A549 (cell line): ENCODE results near the gene SEMA3C. TPM values are rescaled to one million over a fixed set of nuclear protein-coding genes. Genes with fewer than 3 reads are reported as not detected.
A peak's percentile ranks its signal among the peaks of the same experiment; 100 is the strongest.

Source experiments
- ATAC-seq, 2 experiments: fragments of 200-7000 bp in 1 of 2; fragments of >200 bp in 1 of 2; cut with Nextera tagmentation in 1 of 2; cut with Tn5 transposase in 1 of 2; 3 replicates each; pipeline versions ENCODE4 v1.8.0 to v1.9.1; 2018 to 2020; ENCODE audit warnings: mild to moderate bottlenecking in 1 of 2, moderate library complexity in 1 of 2
- CTCF ChIA-PET: fragments of 300-600 bp; sonication (Branson Sonifier 250); formaldehyde crosslinking; extraction: SDS; loops from one replicate; lab custom pipeline; 2021; ENCODE audit warnings: antibody characterized with exemption, inconsistent platforms; lab: Yijun Ruan, JAX
- POLR2A ChIA-PET: fragments of 350-600 bp; formaldehyde crosslinking; extraction: SDS; loops from one replicate; lab custom pipeline; 2021; ENCODE audit warnings: antibody characterized with exemption, inconsistent platforms; lab: Yijun Ruan, JAX
- DNase-seq, 2 experiments: peaks; one replicate each; pipeline versions ENCODE4 v3.0.0 to v3.0.0-alpha.2; 2011 to 2016; ENCODE audit warnings: low read depth in 1 of 2, low spot score in 1 of 2
- FAIRE-seq: peaks from 2 replicates; lab custom pipeline; 2011; peaks lifted over from hg19 to GRCh38; lab: Jason Lieb, UNC
- H3K27ac ChIP-seq, 2 experiments: fragments of >200 bp; sonication (Bioruptor Twin); formaldehyde crosslinking; 3 replicates each; pipeline ENCODE4 v1.5.1; 2016 to 2017
- H3K4me1 ChIP-seq: fragments of >200 bp; sonication (Bioruptor Twin); formaldehyde crosslinking; 3 replicates; pipeline ENCODE4 v1.6.1; 2016
- H3K4me2 ChIP-seq: fragments of >200 bp; sonication (Bioruptor Twin); formaldehyde crosslinking; 3 replicates; pipeline ENCODE4 v1.6.1; 2016
- H3K4me3 ChIP-seq: fragments of >200 bp; sonication (Bioruptor Twin); formaldehyde crosslinking; 3 replicates; pipeline ENCODE4 v1.5.1; 2016
- H3K9me3 ChIP-seq: fragments of >200 bp; sonication (Bioruptor Twin); formaldehyde crosslinking; 3 replicates; pipeline ENCODE4 v1.6.1; 2016
- BCL3 ChIP-seq: fragments of >200 bp; sonication (Bioruptor Twin); formaldehyde crosslinking; IDR thresholded peaks from 3 replicates; pipeline ENCODE4 v1.6.1; 2016
- CBX8 ChIP-seq: fragments of 200-600 bp; sonication (generic); IDR thresholded peaks from 2 replicates; pipeline ENCODE4 v1.6.1; 2016
- CEBPB ChIP-seq, 2 experiments: fragments of >200 bp in 1 of 2; sonication (Bioruptor Twin) in 1 of 2; formaldehyde crosslinking in 1 of 2; IDR thresholded peaks; 2 replicates each; pipeline ENCODE4 v1.6.1; 2012 to 2016
- CHD2 ChIP-seq: fragments of 150-350 bp; IDR thresholded peaks from 2 replicates; pipeline ENCODE4 v1.6.1; 2014; ENCODE audit warnings: low read length; ENCODE audit not compliant: partially characterized antibody
- EP300 ChIP-seq, 2 experiments: fragments of >200 bp; sonication (Bioruptor Twin); formaldehyde crosslinking; IDR thresholded peaks; 2 replicates in 1 of 2; 3 replicates in 1 of 2; pipeline ENCODE4 v1.6.1; 2016 to 2017
- ESRRA ChIP-seq: fragments of 150-350 bp; IDR thresholded peaks from 2 replicates; pipeline ENCODE4 v1.6.1; 2014; ENCODE audit warnings: mild to moderate bottlenecking, low read length, borderline replicate concordance
- FOSL2 ChIP-seq, 2 experiments: fragments of 450-650 bp in 1 of 2; fragments of >200 bp in 1 of 2; sonication (Bioruptor Twin) in 1 of 2; formaldehyde crosslinking; IDR thresholded peaks; 2 replicates each; pipeline versions ENCODE4 v1.5.0 to v1.6.1; 2016 to 2020; ENCODE audit warnings: mild to moderate bottlenecking in 1 of 2, moderate library complexity in 1 of 2
- FOXS1 ChIP-seq: fragments of 250-450 bp; sonication (Bioruptor Pico); IDR thresholded peaks from 2 replicates; pipeline ENCODE4 v1.5.0; 2020; ENCODE audit warnings: mild to moderate bottlenecking, moderate library complexity
- HEYL ChIP-seq: fragments of 250-450 bp; sonication (Bioruptor Pico); IDR thresholded peaks from 2 replicates; pipeline ENCODE4 v1.8.0; 2021; ENCODE audit warnings: mild to moderate bottlenecking, moderate library complexity
- HOXB5 ChIP-seq: fragments of 250-450 bp; sonication (Bioruptor Pico); IDR thresholded peaks from 2 replicates; pipeline ENCODE4 v1.5.0; 2020; ENCODE audit warnings: mild to moderate bottlenecking, moderate library complexity
- JUN ChIP-seq, 2 experiments: fragments of >200 bp; sonication (Bioruptor Twin); formaldehyde crosslinking; IDR thresholded peaks; 2 replicates in 1 of 2; 3 replicates in 1 of 2; pipeline ENCODE4 v1.6.1; 2016 to 2017
- JUNB ChIP-seq: fragments of >200 bp; sonication (Bioruptor Twin); formaldehyde crosslinking; IDR thresholded peaks from 2 replicates; pipeline ENCODE4 v1.6.1; 2016
- KDM5A ChIP-seq: fragments of 200-600 bp; sonication (generic); IDR thresholded peaks from 2 replicates; pipeline ENCODE4 v1.6.1; 2016; ENCODE audit warnings: antibody characterized with exemption, mild to moderate bottlenecking
- MAX ChIP-seq: IDR thresholded peaks from 2 replicates; pipeline ENCODE4 v1.6.1; 2012
- MAZ ChIP-seq: fragments of 150-350 bp; IDR thresholded peaks from 2 replicates; pipeline ENCODE4 v1.6.1; 2014; ENCODE audit warnings: antibody characterized with exemption, low read depth, low read length, borderline replicate concordance
- MYC ChIP-seq: IDR thresholded peaks from 2 replicates; pipeline ENCODE4 v1.6.1; 2012; ENCODE audit warnings: mild to moderate bottlenecking, inconsistent platforms, low read length, improper control_type of control experiment, borderline replicate concordance
- NR3C1 ChIP-seq: fragments of >200 bp; sonication (Bioruptor Twin); formaldehyde crosslinking; IDR thresholded peaks from 3 replicates; pipeline ENCODE4 v1.6.1; 2017
- PBX3 ChIP-seq: IDR thresholded peaks from 2 replicates; pipeline ENCODE4 v1.6.1; 2012
- POLR2A ChIP-seq: IDR thresholded peaks from 2 replicates; pipeline ENCODE4 v1.6.1; 2012; ENCODE audit warnings: mild to moderate bottlenecking, low read length
- RAD21 ChIP-seq, 2 experiments: fragments of >200 bp in 1 of 2; sonication (Bioruptor Twin) in 1 of 2; formaldehyde crosslinking in 1 of 2; IDR thresholded peaks in 1 of 2; conservative IDR thresholded peaks in 1 of 2; 2 replicates in 1 of 2; 3 replicates in 1 of 2; pipeline ENCODE4 v1.6.1; 2012 to 2018; ENCODE audit warnings: inconsistent platforms in 1 of 2
- SMC3 ChIP-seq: fragments of >200 bp; sonication (Bioruptor Twin); formaldehyde crosslinking; IDR thresholded peaks from 3 replicates; pipeline ENCODE4 v1.6.1; 2018; ENCODE audit warnings: inconsistent platforms
- SREBF2 ChIP-seq: fragments of 450-650 bp; IDR thresholded peaks from 2 replicates; pipeline ENCODE4 v1.6.1; 2014; ENCODE audit warnings: mild to moderate bottlenecking, moderate library complexity
- WGBS: methylation state at CpG from one replicate; pipeline ENCODE4 v1.1.6; 2017; ENCODE audit errors: missing lambda C conversion rate; 5-methylcytosine and 5-hydroxymethylcytosine counted together
- polyA minus RNA-seq: library from RNA; depleted of rRNA, polyadenylated mRNA; stranded (reverse); fragments of >200 nt; gene quantifications from 2 replicates; pipeline ENCODE4 v1.2.3, GENCODE V29; 2011; rRNA and poly(A)+ RNA removed
- polyA plus RNA-seq, 4 experiments: library from polyadenylated mRNA; depleted of rRNA in 3 of 4; stranded (reverse); fragments of >200 nt; fragmentation: RNase III in 1 of 4; extraction: RNeasy Plus Mini Kit Qiagen cat#74134 plus additional on column Dnase treatment in 1 of 4; gene quantifications; 2 replicates in 3 of 4; 3 replicates in 1 of 4; pipeline ENCODE4 v1.2.3, GENCODE V29; 2011 to 2017
- TF ChIP-seq, protein P1 (sequence below): IDR thresholded peaks from 2 replicates; pipeline ENCODE4 v1.6.1; 2012; ENCODE audit warnings: low read depth, borderline replicate concordance

The SEMA3C gene
- polyA plus RNA-seq (2011; rRNA removed) (208 and 212 TPM in 2 replicates), polyA plus RNA-seq (2017; fragmentation: RNase III; extraction: RNeasy Plus Mini Kit Qiagen cat#74134 plus additional on column Dnase treatment) (78.1 to 79.2 TPM (median 78.2 TPM) in 3 replicates), polyA minus RNA-seq (300 and 317 TPM in 2 replicates)
- 38.1 and 39.8 TPM in 2 replicates for polyA plus RNA-seq (2012; cell fraction: cytosol; rRNA removed)
- 42.9 and 51.9 TPM in 2 replicates for polyA plus RNA-seq (2012; cell fraction: nucleus; rRNA removed)

DNA sequence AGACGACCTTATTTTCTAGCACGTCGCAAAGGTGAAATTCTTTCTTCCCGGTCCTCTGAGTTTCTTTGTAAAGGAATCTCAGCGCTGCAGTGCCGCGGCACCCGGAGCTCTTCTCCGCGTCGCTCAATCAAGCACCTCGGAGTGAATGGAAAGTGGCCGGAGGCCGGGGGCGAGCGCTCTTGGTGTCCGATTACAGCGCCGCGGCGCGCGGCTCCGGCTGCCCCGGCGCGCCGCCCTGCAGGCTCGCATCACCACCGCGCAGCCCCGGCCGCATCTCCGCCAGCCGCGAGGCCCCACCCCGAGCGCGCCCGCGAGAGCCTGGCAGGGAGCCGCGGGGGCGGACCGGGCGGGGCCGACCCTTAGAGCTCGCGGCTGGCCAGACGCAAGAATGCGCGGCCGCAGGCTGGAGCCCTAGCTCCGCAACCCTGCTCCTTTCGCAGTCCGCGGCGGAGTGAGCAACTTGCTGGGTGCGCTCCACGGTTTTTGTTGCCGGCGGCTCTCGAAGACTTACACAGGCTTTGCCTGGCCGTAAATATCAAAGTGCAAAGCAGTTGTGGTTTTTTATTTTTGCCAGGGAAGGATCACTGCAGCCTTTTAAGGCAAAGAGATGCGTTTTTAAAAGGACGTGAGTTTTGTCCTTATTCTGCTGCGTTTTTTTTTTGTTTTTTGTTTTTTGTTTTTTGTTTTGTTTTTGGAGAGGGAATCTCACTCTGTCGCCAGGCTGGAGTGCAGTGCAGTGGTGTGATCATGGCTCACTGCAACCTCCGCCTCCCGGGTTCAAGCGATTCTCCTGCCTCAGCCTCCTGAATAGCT is at the start of gene SEMA3C:
SEMA3C (minus strand) TSS at position 143 of the 813 bp plus-strand sequence. CDS start 2,270 bp downstream, outside the sequence.
- 2% methylated on average over 48 of the region's 71 CpGs for WGBS
- peak; percentile 94 to 95 for ATAC-seq
- Histone ChIP-seq H3K9me3 (peaks cover 9% of the 10 kb centered on the region; the same call in 1 of the 3 replicates), H3K4me2 (peak within 1 kb of the TSS; percentile 81), H3K4me3 (peak within 1 kb of the TSS; percentile 84), H3K27ac (peak within 1 kb of the TSS; percentile 94 to 95), H3K4me1 (peaks cover 53% of the 10 kb centered on the region)
- peak; percentile 70 to 94 for DNase-seq
- no peak for FAIRE-seq
- POLR2A ChIA-PET: interaction anchor here (0.5 to 3.5 kb wide), 26 partner anchors 9 to 552 kb away, joined by 3 to 73 read pairs (median 5); no protein-coding TSS in a partner anchor
- CTCF ChIA-PET: interaction anchor here (0.6 to 5.6 kb wide), 19 partner anchors 9 to 850 kb away, joined by 3 to 63 read pairs (median 3); partner anchors contain the start of gene HGF
- TF ChIP-seq HOXB5 (CRISPR knock-in tag): 0 out of 2 replicates have a peak, but pooled peaks have one; percentile 38
- TF ChIP-seq JUNB: 0 out of 2 replicates have a peak, but pooled peaks have one; percentile 21
- TF ChIP-seq CEBPB (IDR thresholded peaks at IDR 0.05): no peak
- peak; percentile 71 to 95 for TF ChIP-seq JUN (IDR thresholded peaks at IDR 0.05)
- peak; percentile 58 for TF ChIP-seq SMC3
- peak; percentile 11 to 61; a peak in 4 of 5 replicates for TF ChIP-seq RAD21 (conservative IDR thresholded peaks at IDR 0.05 in 1 of 2, IDR thresholded peaks at IDR 0.05 in 1 of 2)
- TF ChIP-seq FOSL2 (IDR thresholded peaks at IDR 0.05): no peak
- peak; percentile 54; the same call in 1 of the 2 replicates for TF ChIP-seq FOSL2 (CRISPR knock-in tag; IDR thresholded peaks at IDR 0.05)
- TF ChIP-seq NR3C1: no peak
- TF ChIP-seq BCL3: peak; percentile 85
- TF ChIP-seq EP300 (IDR thresholded peaks at IDR 0.05): no peak
- TF ChIP-seq KDM5A: peak; percentile 7; the same call in 1 of the 2 replicates
- peak; percentile 34; the same call in 1 of the 2 replicates for TF ChIP-seq PBX3
- TF ChIP-seq MYC: peak; percentile 39; the same call in 1 of the 2 replicates
- TF ChIP-seq HEYL (CRISPR knock-in tag): no peak
- TF ChIP-seq CHD2: no peak
- TF ChIP-seq, protein P1, sequence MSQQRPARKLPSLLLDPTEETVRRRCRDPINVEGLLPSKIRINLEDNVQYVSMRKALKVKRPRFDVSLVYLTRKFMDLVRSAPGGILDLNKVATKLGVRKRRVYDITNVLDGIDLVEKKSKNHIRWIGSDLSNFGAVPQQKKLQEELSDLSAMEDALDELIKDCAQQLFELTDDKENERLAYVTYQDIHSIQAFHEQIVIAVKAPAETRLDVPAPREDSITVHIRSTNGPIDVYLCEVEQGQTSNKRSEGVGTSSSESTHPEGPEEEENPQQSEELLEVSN: 0 out of 2 replicates have a peak, but pooled peaks have one; percentile 21
- TF ChIP-seq POLR2A: peak; percentile 91

GRCh38 chr7:80968606-80969005 is 49.8 kb upstream of the SEMA3C start:
- FAIRE-seq: no peak
- no peak for DNase-seq
- no peak overlapping the region for H3K4me3 ChIP-seq
- no peak overlapping the region for H3K27ac ChIP-seq
- ATAC-seq: no peak
- TF ChIP-seq SREBF2: no peak
- no peak for TF ChIP-seq MAZ
- TF ChIP-seq MAX: no peak
- no peak for TF ChIP-seq MYC
- no peak for TF ChIP-seq CBX8
- no peak for TF ChIP-seq FOXS1 (CRISPR knock-in tag)
- TF ChIP-seq ESRRA: no peak
- no peaks in the 10 kb centered on the region for H3K9me3 ChIP-seq
- WGBS: 84% methylated on average over 2 of the region's 2 CpGs
- H3K4me1 ChIP-seq: no peaks in the 10 kb centered on the region
- H3K4me2 ChIP-seq: no peak overlapping the region
- CTCF ChIA-PET: no interaction called here
- POLR2A ChIA-PET: no interaction called here
